ENCODE results near the gene STK4.

The STK4 gene

DNA sequence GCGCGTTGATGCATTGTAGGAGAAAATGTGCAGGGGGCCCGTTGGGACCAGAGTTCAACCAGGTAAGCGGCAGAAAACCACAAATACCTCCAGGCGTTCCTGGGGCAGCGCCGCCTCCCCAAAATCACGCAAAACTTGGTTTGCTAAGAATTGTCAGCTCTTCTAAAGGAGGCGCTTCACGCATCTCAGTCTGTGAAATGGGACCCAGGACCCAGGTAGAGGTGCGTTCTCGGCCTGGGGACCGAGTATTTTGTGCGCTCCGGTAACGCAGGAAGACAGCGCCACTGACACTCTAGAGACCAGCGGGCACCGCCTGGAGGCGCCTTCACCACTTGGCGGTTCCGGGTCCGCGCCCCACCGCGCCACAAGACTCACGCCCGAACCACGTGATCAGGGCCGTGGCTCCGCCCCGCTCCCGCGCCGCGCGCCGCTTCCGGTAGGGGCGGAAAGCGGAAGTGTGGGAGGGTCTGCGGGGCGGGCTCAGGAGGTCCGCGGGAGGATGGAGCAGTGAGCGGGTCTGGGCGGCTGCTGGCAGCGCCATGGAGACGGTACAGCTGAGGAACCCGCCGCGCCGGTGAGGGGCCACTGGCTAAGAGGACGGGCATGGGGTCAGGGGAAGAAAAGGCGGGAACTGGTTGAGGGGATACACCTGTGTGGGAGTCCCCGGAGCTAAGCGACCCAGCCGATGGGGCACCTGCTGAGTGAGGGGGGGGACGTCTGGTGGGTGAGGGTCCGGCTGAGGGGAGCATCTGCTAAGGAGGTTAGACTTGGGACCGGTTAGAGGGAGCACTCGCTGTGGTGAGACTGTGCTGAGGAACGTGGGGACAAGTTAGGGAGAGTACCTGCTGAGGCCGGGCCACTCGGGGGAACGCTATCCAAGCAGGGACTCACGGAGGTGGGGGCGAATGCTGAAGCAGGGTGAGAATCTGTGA is at the start of gene STK4:
Gene STK4, plus strand, starts transcription at position 483 of the 932 bp plus-strand sequence. Its CDS starts 57 bp downstream, at position 540.
- peak; percentile 95 for DNase-seq

DNA sequence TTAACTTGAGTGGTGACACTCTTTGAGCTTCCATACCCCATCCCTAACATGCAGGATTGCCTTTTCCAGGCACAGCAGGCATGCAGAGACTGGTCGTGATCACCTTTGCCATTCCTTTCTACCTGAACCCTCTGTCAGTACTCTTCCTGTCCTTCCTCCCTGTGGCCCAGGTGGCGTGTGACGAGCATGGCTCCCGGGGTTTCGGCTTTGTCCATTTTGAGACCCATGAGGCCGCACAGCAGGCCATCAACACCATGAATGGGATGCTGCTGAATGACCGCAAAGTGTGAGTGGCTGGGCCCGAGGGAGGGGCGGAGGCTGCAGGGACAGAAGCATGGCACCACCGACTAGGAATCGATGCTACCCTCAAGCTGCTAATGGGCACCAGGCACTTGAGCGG is 49.7 kb upstream of the STK4 start:
- DNase-seq = no peak

DNA sequence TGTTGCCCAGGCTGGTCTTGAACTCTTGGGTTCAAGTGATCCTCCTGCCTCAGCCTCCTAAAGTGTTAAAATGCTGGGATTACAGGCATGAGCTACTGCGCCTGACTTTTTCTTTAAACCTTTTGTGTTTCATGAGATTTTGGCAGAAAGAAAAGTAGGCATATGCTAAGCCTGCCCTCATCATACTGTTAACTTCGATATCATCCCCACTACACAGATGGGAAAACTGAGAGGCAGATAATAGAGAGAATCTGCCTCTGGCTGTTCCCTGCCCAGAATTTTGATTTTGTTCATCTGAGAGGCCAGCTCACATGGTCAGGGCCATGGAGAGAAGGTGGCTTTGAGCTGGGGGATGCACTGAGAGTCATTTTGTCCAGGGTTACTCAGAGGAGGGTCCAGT is 48.9 kb upstream of the STK4 start:
- DNase-seq = no peak

DNA sequence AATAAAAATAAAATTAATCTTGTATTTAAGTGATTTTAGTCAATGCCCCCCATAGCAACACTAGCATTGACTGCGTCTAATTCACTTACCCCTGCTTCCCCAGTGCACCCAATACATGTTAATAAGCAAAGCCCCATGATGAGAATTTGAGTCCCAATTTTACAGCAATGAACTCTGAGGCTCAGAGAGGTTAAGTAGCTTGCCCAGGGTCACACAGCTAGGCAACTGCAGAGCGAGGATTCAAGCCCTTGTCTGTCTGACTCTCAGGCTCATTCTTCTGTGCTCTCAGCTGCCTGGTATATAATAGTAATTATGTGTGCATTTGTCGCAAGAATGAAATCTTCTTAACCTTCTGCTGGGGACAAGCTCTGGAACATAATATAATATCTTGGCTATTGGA is 48.0 kb upstream of the STK4 start:
- no peak for DNase-seq

DNA sequence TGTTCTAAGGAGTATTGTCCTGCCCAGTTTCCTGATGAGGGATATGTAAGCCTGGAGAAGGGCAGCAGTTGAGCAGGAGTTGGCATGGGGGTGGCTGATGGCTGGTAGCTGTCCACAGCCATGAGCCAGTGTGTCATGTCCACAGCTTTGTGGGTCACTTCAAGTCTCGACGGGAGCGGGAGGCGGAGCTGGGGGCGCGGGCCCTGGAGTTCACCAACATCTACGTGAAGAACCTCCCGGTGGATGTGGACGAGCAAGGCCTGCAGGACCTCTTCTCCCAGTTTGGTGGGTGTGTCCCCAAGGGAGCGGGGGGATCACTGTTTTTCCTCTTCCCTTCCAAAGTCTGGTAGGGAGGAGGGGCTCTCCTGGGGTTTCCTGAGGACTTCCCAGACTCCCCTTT is 47.6 kb upstream of the STK4 start:
- no peak for DNase-seq

DNA sequence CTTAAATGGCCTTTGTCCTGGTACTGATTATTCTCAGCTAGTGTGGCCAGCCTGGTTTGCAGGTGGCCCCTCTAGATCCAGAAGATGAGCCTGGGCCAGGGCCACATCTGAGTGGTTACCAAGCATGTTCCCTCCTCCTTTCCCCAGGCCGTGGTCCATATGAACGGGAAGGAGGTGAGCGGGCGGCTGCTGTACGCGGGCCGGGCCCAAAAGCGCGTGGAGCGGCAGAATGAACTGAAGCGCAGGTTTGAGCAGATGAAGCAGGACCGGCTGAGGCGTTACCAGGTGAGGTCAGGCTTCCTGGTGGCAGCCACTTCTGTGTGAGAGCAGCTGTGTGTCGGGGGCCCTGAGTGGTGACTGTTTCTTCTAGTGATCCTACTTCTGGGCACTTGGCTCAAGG is 44.9 kb upstream of the STK4 start:
- no peak for DNase-seq

DNA sequence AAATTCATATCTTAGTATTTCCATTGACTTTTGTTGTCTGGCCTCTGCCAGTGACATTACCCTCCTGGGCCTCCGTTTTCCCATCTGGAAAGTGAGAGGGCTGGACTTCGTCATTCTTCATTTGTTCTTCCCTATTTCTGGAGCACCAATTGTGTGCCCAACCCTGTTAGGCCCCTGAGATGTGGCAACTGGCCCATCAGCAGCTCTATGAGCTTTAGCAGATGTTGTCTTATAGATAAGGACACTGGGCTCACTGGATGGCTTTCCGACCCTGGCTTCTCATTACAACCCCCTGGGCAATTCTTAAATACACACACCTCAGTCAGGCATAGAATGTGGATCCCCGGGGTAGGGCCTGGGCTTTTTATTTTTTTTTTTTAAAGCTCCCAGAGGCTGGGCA is 41.8 kb upstream of the STK4 start:
- DNase-seq = no peak

DNA sequence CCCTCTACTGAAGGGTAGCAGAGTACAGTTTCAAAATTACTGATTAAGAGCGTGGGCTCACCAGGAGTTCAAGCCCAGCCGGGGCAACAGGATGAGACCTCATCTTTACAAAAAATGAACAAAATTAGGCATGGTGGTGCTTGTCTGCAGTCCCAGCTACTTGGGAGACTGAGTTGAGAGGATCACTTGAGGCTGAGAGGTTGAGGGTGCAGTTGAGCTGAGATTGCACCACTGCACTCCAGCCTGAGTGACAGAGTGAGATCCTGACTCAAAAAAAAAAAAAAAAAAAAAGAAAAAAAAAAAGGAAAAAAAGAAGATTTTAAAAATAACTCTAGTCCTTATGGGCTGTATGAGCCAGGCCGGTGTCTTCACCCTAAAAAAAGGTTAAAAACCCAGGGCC is 37.7 kb upstream of the STK4 start:
- no peak for DNase-seq

DNA sequence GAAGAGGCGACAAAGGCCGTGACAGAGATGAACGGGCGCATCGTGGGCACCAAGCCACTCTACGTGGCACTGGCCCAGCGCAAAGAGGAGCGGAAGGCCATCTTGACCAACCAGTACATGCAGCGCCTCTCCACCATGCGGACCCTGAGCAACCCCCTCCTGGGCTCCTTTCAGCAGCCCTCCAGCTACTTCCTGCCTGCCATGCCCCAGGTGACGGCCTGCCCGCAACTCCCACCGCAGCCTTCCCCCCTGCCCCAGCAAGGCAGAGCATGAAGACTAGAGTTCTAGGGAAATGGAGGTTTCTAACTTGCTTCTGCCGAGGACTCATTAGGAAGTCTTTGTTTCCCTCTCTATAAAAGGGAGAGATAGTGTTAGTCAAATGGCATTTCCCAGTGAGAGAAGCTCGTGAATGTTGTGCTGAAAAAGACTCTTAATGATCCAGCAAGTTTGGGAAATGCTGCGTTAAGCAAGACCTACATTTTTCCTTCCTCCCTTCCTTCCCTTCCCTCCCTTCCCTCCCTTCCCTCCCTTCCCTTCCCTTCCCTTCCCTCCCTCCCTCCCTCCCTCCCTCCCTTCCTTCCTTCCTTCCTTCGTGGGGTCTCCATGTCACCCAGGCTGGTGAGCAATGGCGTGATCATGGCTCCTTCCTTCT is 35.7 kb upstream of the STK4 start:
- no peak for DNase-seq

DNA sequence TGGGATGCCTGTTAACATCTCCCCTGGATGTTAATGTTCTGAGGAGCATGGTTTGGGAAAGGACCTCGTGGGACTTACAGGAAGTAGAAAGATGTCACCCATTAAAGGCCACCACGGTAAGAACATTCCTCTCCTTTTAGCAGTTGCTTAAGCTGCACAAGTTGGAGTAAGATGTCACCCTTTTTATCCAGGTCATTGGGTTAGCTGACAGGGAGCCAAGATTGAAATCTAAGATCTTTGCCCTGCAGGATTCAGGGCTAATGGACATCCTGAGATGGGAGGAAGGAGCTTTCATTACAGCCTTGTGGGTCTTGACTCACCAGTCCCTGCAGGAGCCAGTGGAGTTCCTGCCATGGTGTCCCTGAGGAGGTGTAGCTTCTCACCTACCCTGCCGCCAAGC is 34.4 kb upstream of the STK4 start:
- no peak for DNase-seq

DNA sequence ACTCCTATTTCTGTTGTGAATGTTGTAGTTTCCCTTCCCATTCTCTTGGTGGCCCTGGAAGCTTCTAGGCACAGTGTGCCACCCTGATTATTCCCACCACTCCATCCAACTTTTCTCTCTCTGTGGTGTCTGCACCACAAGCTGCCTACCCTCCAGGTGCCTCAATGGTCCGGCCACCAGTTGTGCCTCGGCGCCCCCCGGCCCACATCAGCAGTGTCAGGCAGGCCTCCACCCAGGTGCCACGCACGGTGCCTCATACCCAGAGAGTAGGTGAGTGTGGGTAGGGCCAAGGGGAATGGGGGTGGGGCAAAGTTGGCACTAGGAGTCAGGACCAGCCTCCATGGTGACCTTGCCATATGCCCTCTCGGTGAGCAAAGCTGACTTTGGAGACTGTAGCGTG is 33.4 kb upstream of the STK4 start:
- DNase-seq = no peak

DNA sequence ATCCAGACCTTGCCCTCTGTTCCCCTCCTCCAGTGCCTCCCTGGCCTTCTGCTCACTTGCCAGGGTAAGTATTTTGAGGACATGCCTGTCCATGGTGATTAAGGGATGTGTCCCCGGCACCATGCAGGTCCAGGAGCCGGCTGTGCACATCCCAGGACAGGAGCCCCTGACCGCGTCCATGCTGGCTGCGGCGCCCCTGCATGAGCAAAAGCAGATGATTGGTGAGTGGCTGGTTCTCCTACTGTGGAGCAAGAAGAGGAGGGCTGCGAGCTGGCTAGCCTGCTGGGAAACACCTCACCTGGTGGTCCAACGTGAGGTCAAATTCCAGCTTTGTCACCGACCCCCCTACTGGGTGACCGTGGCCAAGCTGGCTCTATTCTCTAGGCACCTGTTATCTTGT is 29.8 kb upstream of the STK4 start:
- DNase-seq = no peak

DNA sequence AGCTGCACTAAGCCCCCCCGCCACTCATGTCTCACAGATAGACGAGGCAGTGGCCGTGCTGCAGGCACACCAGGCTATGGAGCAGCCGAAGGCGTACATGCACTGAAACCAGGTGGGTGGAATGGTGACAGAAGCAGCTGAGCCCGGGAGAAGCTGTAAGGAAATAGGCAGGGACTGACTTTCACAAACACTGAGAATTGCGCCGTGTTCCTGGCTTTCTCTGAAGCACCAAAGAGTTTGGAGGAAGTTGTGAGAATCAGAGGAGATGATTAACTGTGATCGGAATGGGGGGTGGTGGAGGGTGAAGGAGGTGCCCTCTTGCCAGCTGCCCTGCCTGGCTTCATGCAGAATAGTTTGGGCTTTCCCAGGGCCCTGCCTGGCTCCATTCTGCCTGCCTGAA is 27.7 kb upstream of the STK4 start:
- DNase-seq = no peak

DNA sequence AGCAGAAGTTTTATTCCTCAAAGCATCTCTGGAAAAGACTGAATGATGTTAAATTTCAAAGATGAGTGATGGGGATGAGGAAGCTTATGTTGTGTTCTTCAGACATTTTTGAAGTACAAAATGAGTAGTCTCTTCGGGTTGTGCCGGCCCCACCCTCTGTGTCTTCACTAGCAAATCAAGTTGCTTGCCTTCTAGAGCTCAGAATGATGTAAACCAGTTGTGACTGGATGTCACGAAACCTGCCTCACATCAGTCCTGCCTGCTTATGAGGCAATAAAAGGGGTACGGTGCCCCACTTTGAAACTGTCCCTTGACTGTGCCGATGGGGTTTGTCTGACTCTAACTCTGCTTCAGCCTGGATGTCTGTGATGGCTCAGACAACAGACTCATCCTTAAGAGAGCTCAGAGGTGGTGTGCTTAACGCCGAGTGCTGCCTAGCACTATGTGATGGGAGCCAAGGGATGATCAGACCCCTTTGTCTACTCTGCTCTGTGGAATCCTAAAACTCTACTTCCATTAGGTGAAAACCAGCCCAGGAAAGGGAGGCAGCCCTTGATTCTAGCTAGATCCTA is 25.1 kb upstream of the STK4 start:
- DNase-seq = no peak

DNA sequence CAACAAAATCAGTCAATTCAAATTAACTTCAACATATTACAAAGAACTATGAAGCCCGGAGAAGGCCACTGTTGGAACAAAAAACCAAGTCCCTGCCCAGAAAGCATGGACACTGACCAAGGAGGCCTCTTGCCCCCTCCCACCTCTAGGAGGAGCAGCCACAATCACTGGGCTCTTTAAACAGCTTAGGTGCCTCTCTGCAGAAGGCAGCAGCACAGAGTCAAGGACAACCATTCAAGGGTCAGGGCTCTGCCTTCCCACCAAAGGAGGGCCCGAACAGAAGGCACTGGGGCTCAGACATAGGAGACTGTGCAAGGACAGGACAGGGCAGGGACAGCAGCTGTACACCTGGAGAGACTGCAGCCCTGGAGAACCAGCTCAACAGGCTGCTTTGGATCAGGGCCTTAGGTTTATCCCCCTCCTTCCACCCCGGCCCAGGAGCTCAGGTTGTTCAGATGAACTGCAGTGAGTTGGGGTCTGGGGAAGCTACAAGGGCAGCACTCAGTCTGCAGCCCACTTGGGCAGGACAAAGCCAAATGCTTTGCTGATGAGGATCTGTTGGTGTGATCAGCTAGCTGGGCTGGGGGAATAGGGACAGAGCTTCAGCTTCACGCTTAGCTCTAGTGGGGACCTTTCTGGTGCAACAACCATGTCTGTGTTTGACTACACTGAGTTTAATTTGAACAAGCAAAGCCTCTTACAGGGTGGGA is 23.9 kb upstream of the STK4 start:
- no peak for DNase-seq

DNA sequence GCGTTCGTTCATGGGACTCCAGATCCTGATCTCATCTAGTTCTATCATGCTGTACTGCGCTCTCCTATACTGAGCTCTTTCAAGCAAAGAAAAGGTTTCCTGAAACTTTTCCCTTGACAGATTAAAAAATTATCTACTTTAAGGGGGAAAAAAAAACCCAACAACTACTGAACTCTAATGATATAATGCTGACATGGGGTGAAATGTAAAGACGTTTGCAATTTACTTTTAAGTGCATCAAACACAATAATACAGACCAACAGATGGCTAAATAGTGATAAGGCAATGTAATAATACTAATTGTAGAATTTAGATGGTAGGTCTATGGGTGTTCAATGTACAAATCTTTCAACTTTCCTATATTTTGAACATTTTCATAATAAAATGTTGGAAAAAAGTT is 22.5 kb upstream of the STK4 start:
- no peak for DNase-seq

DNA sequence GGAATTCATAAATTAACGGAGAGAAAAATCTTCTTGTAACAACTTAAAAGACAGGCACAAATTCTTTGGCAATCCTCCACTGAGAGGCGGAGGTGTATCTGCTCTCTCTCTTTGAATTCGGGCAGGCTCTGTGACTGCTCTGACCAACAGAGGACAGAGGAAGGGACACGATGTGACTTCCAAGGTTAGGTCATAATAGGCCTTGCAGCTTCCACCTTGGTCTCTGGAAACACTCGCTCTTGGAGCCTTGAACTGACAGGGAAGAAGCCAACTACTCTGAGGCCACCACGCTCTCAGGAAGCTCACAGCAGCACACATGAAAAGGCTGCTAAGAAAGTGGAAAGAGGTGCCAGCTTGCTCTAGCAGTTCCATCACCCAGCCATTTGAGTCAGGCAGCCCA is 21.1 kb upstream of the STK4 start:
- no peak for DNase-seq

DNA sequence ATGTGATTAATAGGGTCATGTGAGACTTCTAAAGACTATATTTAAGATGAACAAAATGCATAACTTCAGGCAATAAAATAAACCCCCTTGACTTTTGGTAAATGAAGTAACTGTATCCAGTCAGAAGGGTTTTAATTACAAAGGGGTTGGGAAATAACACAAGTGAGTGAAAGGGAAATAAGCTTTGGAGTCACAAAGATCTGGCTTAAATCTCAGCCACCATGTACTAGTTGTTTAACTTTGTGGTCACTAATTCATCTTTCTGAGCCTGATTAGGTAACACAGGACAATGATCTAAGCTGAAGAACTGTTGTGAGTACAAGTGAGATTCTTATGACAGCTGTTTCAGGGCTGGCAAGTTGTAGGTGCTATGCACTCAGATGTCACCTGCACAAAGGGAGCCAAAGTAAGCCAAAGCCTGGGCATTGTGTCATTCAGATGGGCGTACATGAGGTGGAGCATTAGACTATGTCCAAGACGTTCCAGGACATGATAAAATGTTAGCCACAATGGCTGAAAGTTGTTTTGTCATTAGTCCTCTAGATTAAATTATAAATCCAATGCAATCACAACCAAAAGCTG is 19.9 kb upstream of the STK4 start:
- DNase-seq = no peak

DNA sequence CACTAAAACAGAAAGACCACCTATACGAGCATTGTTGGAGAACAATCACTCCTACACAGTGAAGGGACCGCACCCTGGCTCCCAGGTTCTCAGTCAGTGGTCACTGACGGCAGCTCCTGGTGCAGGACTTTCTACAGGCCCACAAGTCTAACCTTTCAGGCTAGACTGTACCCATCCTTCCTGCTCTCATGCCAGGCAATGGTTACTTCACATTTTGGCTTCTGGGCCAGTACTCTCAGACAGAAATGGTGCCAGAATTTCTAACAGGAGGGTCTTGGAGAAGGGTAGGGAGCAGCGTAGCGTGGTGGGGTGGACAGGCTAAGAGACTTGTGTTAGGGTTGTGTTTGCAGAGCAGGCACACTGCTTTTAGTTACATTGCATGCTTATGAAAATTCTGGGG is 18.2 kb upstream of the STK4 start:
- no peak for DNase-seq

DNA sequence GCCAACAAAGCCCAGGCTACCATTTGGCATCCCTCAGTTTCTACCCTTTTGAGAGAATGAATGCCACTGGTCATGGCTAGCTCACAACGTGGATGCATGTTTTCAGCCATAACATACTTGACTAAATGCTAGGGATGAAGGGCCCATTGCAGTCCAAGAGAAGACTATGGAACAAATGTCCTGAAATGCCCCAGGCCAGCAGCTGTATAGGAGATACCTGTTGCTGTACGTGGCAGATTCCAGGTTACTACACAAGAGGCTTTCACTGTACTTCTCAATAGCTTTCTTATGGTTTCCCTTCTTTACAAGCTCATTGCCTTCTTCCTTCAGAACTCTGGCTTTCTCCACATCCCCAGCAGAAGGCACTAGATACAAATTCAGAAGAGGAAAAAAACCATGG is 17.8 kb upstream of the STK4 start:
- DNase-seq = no peak

DNA sequence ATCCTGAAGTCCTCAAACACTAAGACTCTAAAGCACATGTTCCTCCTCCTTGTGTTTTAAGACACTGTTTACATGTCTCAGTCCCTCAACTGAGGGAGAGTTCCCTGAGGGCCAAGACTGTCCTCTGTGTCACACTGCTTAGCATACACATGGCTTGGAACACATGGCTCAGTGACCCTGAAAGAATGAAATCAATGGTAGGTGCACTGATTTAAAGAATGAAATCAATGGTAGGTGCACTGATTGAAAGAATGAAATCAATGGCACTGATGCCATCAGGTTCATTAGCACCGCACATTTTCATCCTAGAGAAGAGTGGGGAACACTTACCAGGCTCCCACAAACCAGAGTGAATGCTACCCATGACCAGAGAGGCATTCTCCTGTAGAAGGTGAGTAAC is 15.9 kb upstream of the STK4 start:
- DNase-seq = no peak

DNA sequence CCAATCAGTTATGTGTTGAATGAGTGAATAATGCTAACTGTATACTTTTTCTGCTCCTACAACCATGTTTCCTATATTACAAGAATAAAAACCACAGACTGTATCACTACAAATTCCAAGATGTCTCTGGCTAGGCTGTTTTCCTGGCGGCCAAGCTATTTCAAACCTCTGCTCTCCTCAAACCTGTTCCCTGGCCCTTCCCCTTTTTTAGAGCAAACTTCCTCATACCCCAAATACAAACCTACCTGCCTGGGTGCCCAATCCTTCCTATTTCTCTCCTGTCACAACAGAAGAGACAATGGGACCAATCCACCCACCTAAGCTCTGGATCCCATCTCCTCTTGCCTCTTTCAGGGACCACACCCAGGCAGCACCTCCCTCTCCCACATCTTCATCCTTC is 13.6 kb upstream of the STK4 start:
- DNase-seq = no peak

DNA sequence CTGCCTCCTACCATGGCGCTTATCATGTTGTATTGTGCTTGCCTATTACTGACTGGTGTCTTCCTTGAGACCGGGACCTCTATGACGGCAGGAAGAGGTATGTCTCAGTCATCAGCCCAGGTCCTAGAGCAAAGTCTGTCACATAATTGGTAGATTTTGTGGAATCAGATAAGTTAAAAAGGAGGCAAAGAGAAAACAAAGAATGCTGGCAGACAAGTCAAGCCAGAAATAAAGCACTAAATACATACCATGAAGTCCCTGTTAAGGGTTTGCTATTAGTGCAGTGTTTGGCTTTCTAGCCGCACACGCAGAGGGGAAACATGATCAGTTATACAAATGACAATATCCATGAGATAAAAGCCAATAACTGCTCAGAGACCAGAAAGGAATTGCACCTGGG is 12.1 kb upstream of the STK4 start:
- no peak for DNase-seq

All from NCI-H774 (cell line).